ENCODE data around the gene ESPN.
A peak's percentile ranks its signal among the peaks of the same experiment; 100 is the strongest.

GRCh38 chr1:6497215-6497866 is 72.8 kb downstream of the ESPN start:
- TF ChIP-seq, protein P1, sequence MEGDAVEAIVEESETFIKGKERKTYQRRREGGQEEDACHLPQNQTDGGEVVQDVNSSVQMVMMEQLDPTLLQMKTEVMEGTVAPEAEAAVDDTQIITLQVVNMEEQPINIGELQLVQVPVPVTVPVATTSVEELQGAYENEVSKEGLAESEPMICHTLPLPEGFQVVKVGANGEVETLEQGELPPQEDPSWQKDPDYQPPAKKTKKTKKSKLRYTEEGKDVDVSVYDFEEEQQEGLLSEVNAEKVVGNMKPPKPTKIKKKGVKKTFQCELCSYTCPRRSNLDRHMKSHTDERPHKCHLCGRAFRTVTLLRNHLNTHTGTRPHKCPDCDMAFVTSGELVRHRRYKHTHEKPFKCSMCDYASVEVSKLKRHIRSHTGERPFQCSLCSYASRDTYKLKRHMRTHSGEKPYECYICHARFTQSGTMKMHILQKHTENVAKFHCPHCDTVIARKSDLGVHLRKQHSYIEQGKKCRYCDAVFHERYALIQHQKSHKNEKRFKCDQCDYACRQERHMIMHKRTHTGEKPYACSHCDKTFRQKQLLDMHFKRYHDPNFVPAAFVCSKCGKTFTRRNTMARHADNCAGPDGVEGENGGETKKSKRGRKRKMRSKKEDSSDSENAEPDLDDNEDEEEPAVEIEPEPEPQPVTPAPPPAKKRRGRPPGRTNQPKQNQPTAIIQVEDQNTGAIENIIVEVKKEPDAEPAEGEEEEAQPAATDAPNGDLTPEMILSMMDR (IDR thresholded peaks at IDR 0.05 in 8 of 11, conservative IDR thresholded peaks at IDR 0.05 in 3 of 11): no peak
- no peak for TF ChIP-seq POLR2A (IDR thresholded peaks at IDR 0.05)
- peak in 2 of 3 donors; percentile 62 to 68 for TF ChIP-seq POLR2AphosphoS5 (IDR thresholded peaks at IDR 0.05)

All from spleen (tissue), 7 donors.